Activated T-cell treated with anti-CD3 and anti-CD28 coated beads, Interleukin-2, amount 50 U/mL, for 72 hours (primary cell): ENCODE measurements around the gene CDH4. TPM values are rescaled to one million over a fixed set of nuclear protein-coding genes. Genes with fewer than 3 reads are reported as not detected.
"Not testable (repeated sequence)": the region's sequence is repeated elsewhere in the genome, so short reads cannot be mapped to it uniquely, and the experiment has no call there.

Experiments
- ATAC-seq, 2 donors: fragments of 150-1000 bp; cut with Tn5 transposase; replicated peaks in 1 of 2; 2 replicates each; pipeline ENCODE4 v1.10.0; 2021; ENCODE audit warnings: moderate library complexity in 2 of 2, mild to moderate bottlenecking in 1 of 2
- DNase-seq, 2 donors: peaks; one replicate each; pipeline ENCODE4 v3.0.0; 2021 to 2022; ENCODE audit warnings: mixed read lengths in 1 of 2
- H3K27ac Mint-ChIP-seq: one replicate; pipeline ENCODE4 v1.8.0; 2022; ENCODE audit warnings: mild to moderate bottlenecking, moderate library complexity, mixed read lengths
- H3K27me3 Mint-ChIP-seq: one replicate; pipeline ENCODE4 v1.8.0; 2022; ENCODE audit warnings: low read depth, mixed read lengths
- H3K36me3 Mint-ChIP-seq, 2 donors: one replicate each; pipeline ENCODE4 v1.8.0; 2022; ENCODE audit warnings: mixed read lengths in 2 of 2, mild to moderate bottlenecking in 1 of 2; ENCODE audit not compliant: insufficient read depth in 2 of 2
- H3K4me1 Mint-ChIP-seq: one replicate; pipeline ENCODE4 v1.8.0; 2022; ENCODE audit warnings: low read depth, mixed read lengths
- H3K4me3 Mint-ChIP-seq, 2 donors: one replicate each; pipeline ENCODE4 v1.8.0; 2022; ENCODE audit warnings: mild to moderate bottlenecking in 2 of 2, mixed read lengths in 2 of 2, moderate library complexity in 2 of 2
- H3K9me3 Mint-ChIP-seq, 2 donors: one replicate each; pipeline ENCODE4 v1.8.0; 2022; ENCODE audit warnings: mixed read lengths in 2 of 2
- total RNA-seq, 2 donors: library from RNA; stranded (reverse); gene quantifications; one replicate each; pipeline ENCODE4 v1.2.3, GENCODE V29; 2022

CDH4 gene
- total RNA-seq, 2 donors from 2014 or later, result 0.17 to 0.35 TPM

GRCh38 chr20:61980647-61981583 lies 728.9 kb downstream of the CDH4 start:
- no peak overlapping the region for H3K4me3 Mint-ChIP-seq
- ATAC-seq (no peak), DNase-seq (no peak)
- H3K27me3 Mint-ChIP-seq, result no peaks in the 10 kb centered on the region
- peaks cover 16 to 29% of the 10 kb centered on the region in 2 donors for H3K36me3 Mint-ChIP-seq
- H3K27ac Mint-ChIP-seq, result no peak overlapping the region
- H3K9me3 Mint-ChIP-seq, result peaks cover 0 to 4% of the 10 kb centered on the region in 2 donors
- peaks cover 10% of the 10 kb centered on the region for H3K4me1 Mint-ChIP-seq

DNA sequence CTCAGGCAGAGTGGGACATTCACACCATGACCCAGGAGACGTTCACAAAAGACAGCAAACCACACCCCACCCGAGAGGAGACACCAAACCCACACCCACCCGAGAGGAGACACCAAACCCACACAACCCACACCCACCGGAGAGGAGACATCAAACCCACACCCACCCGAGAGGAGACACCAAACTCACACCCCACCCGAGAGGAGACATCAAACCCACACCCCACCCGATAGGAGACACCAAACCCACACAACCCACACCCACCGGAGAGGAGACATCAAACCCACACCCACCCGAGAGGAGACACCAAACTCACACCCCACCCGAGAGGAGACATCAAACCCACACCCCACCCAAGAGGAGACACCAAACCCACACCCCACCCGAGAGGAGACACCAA lies 729.6 kb downstream of the CDH4 start:
- ATAC-seq, H3K27ac Mint-ChIP-seq: not testable (repeated sequence)

DNA sequence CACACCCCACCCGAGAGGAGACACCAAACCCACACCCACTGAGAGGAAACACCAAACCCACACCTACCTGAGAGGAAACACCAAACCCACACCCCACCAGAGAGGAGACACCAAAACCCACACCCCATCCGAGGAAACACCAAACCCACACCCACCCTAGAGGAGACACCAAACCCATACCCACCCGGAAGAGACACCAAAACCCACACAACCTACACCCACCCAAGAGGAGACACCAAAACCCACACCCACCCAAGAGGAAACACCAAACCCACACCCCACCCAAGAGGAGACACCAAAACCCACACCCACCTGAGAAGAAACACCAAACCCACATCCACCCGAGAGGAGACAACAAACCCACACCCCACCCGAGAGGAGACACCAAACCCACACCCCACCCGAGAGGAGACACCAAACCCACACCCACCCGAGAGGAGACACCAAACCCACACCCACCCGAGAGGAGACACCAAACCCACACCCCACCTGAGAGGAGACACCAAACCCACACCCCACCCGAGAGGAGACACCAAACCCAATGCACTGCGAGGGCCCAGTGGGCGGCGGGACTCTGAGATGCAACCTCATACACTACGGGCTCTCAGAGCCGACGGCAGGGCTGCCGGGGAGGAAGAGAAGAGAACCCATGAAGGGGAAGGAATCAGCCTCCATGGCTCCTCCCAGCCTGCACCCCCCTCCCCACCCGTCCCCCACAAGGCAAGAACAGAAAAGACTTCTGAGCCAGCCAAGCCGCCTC lies 730.3 kb downstream of the CDH4 start:
- peaks cover 20 to 38% of the 10 kb centered on the region in 2 donors for H3K36me3 Mint-ChIP-seq
- H3K27me3 Mint-ChIP-seq, result no peaks in the 10 kb centered on the region
- peaks cover 0 to 6% of the 10 kb centered on the region in 2 donors for H3K9me3 Mint-ChIP-seq
- H3K4me3 Mint-ChIP-seq, result no peak overlapping the region
- DNase-seq, result no peak
- ATAC-seq, result no peak
- no peak overlapping the region for H3K27ac Mint-ChIP-seq
- peaks cover 10% of the 10 kb centered on the region for H3K4me1 Mint-ChIP-seq

More for the DNA sequence above, 729.6 kb downstream of the CDH4 start:
- not testable (repeated sequence) for H3K9me3 Mint-ChIP-seq, DNase-seq, H3K27me3 Mint-ChIP-seq, H3K4me3 Mint-ChIP-seq
- Mint-ChIP-seq H3K36me3 (peaks cover 16 to 33% of the 10 kb centered on the region in 2 donors), H3K4me1 (peaks cover 10% of the 10 kb centered on the region)

DNA sequence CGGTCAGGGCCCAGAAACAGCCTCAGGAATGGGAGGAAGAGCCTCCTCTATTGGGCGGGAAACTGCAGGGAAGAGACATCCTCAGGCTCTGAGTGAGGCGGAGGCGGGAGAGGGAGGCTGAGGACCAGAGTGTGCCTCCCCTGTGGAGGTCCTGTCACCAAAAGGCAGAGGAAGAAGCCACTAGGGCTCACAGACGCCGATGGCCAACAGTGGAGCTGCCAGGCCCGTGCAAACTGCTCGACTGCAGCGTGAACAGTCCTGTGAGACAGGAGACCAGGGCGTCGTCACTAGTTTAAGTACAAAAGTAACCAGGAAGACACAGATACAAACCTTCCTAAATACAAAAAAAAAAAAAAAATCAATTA lies 730.9 kb downstream of the CDH4 start:
- DNase-seq (no peak), ATAC-seq (no peak)
- Mint-ChIP-seq H3K9me3 (peaks cover 0 to 6% of the 10 kb centered on the region in 2 donors), H3K27me3 (no peaks in the 10 kb centered on the region), H3K36me3 (peaks cover 20 to 38% of the 10 kb centered on the region in 2 donors), H3K4me3 (no peak overlapping the region), H3K27ac (no peak overlapping the region), H3K4me1 (peaks cover 14% of the 10 kb centered on the region)

DNA sequence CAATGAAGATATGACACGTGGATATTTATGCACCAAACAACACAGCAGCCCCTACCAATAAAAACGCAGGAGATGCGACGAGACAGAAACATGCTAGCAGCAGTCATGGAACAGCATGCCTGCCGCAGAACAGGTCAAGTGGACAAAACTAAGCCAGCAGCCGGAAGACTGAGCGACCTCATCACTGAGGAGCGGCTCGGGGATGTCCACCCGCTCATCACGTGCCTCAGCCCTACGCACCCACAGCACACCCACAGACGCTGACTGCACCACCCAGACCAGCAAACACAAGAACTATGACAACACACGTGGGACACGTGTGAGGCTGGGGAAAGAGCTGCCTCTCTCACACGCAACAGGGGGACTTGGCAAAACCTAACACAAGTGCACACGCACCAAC lies 731.9 kb downstream of the CDH4 start:
- H3K9me3 Mint-ChIP-seq, result peaks cover 0 to 6% of the 10 kb centered on the region in 2 donors
- ATAC-seq, result no peak
- H3K27me3 Mint-ChIP-seq, result no peaks in the 10 kb centered on the region
- peaks cover 15% of the 10 kb centered on the region for H3K4me1 Mint-ChIP-seq
- no peak overlapping the region for H3K4me3 Mint-ChIP-seq
- H3K36me3 Mint-ChIP-seq, result peaks cover 20 to 38% of the 10 kb centered on the region in 2 donors
- H3K27ac Mint-ChIP-seq, result peak overlapping the region; percentile 10
- DNase-seq, result no peak

DNA sequence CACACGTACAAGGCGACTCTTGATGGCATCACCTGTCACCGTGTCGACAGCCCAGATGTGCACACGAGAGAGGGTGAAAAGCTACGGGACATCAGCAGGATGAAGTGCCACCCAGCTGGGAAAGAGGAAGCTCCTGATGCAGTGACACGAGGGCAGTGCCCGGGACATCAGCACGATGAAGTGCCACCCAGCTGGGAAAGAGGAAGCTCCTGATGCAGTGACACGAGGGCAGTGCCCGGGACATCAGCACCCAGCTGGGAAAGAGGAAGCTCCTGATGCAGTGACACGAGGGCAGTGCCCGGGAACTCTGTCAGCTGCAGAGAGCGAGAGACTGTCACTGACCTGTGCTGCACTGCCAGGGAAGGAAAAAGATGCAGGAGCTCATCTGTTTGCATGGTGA lies 732.4 kb downstream of the CDH4 start:
- H3K9me3 Mint-ChIP-seq, H3K27ac Mint-ChIP-seq, ATAC-seq, H3K27me3 Mint-ChIP-seq, H3K4me3 Mint-ChIP-seq, DNase-seq: not testable (repeated sequence)
- Mint-ChIP-seq H3K4me1 (peaks cover 15% of the 10 kb centered on the region), H3K36me3 (peaks cover 22 to 38% of the 10 kb centered on the region in 2 donors)

DNA sequence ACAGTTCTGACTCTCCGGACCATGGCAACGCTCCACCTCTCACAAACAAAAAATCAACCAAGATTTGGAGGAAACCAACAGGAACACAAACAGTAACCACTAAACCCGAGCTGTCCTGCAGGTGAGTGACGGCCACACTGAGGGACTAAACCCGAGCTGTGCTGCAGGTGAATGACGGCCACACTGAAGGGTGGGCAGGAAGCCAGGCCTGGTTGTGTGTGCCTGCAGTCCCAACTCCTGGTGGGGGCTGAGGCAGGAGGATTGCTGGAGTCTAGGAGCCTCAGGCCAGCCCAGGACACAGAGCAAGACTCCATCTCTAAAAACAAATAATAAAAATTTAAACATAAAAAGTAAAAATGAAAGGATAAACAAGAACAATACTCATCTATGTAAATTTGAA lies 733.0 kb downstream of the CDH4 start:
- peaks cover 15% of the 10 kb centered on the region for H3K4me1 Mint-ChIP-seq
- ATAC-seq (no peak), DNase-seq (no peak)
- no peaks in the 10 kb centered on the region for H3K27me3 Mint-ChIP-seq
- H3K36me3 Mint-ChIP-seq, result peaks cover 22 to 41% of the 10 kb centered on the region in 2 donors
- no peak overlapping the region for H3K27ac Mint-ChIP-seq
- no peak overlapping the region for H3K4me3 Mint-ChIP-seq
- H3K9me3 Mint-ChIP-seq, result peaks cover 0 to 6% of the 10 kb centered on the region in 2 donors

DNA sequence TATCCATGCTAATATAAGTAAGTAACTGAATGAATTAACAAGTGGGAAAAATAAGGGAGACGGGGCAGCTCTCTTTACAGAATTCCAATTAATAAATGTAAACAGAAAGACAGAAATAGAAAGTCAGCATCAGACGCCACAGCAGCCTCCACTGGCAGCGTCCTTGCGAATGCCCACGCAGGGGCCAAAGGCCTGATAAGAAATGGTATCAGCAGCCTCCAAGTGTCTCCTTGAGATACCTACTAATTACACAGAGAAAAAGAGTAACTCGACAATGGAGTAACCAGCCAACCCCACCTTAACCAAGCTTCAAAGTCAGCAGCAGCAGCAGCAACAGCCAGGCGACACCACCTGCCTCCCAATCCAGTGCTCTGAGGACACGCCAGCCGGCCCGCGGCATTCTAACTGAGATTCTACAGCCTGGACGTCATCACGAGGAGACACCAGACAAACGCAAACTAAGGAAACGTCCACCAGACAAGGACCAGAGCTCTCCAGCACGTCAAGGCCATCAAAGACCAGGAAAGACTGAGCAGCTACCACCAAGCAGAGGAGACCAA lies 734.8 kb downstream of the CDH4 start:
- Mint-ChIP-seq H3K9me3 (peaks cover 7 to 13% of the 10 kb centered on the region in 2 donors), H3K4me3 (no peak overlapping the region), H3K27ac (no peak overlapping the region), H3K27me3 (no peaks in the 10 kb centered on the region), H3K36me3 (peaks cover 32 to 52% of the 10 kb centered on the region in 2 donors), H3K4me1 (peaks cover 15% of the 10 kb centered on the region)
- no peak for DNase-seq
- ATAC-seq, result no peak

DNA sequence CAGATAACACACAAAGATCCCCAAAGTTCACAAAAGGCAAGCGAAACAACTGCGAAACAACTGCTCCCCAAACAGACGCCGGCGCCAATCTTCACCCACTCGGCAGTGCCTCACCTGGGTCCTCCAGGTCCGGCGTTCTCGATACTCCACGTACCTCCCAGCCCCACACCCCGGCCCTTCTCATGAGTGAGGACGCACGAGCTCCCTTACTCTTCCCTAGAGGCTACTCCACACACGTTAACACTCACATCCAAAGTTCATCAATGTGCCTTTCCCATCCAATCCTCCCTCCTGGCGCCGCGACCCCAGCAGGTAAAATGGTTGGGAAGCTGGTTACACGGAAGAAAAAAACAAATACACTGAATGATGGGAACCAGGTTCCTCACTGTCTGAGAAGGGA lies 736.6 kb downstream of the CDH4 start:
- DNase-seq (no peak), ATAC-seq (no peak)
- H3K27ac Mint-ChIP-seq, result no peak overlapping the region
- peaks cover 4% of the 10 kb centered on the region for H3K4me1 Mint-ChIP-seq
- no peak overlapping the region for H3K4me3 Mint-ChIP-seq
- H3K27me3 Mint-ChIP-seq, result no peaks in the 10 kb centered on the region
- H3K9me3 Mint-ChIP-seq, result peaks cover 10 to 12% of the 10 kb centered on the region in 2 donors
- peaks cover 35 to 60% of the 10 kb centered on the region in 2 donors for H3K36me3 Mint-ChIP-seq

GRCh38 chr20:61989741-61990140 lies 737.7 kb downstream of the CDH4 start:
- DNase-seq (no peak), ATAC-seq (no peak)
- Mint-ChIP-seq H3K4me1 (peaks cover 4% of the 10 kb centered on the region), H3K4me3 (no peak overlapping the region), H3K9me3 (peaks cover 10 to 12% of the 10 kb centered on the region in 2 donors), H3K27me3 (no peaks in the 10 kb centered on the region), H3K36me3 (peaks cover 26 to 62% of the 10 kb centered on the region in 2 donors), H3K27ac (no peak overlapping the region)
